Measurements from ENCODE around the gene PODXL2.
"Not testable (repeated sequence)": the region's sequence is repeated elsewhere in the genome, so short reads cannot be mapped to it uniquely, and the experiment has no call there.

The PODXL2 gene

GRCh38 chr3:127654374-127654773 is 25.4 kb downstream of the PODXL2 start:
- DNase-seq (ENCODE audit: low read depth in 1 of 2, low spot score in 1 of 2): no peak

- DNase-seq (ENCODE audit: low read depth in 1 of 2, low spot score in 1 of 2): not testable (repeated sequence)
These were observed 26.0 kb downstream of the PODXL2 start for GRCh38 chr3:127654993-127655392.

- no peak for DNase-seq (ENCODE audit: low read depth in 1 of 2, low spot score in 1 of 2)
These were observed 26.7 kb downstream of the PODXL2 start for GRCh38 chr3:127655641-127656040.

GRCh38 chr3:127656906-127657305 is 27.9 kb downstream of the PODXL2 start:
- DNase-seq (ENCODE audit: low read depth in 1 of 2, low spot score in 1 of 2): no peak

- DNase-seq (ENCODE audit: low read depth in 1 of 2, low spot score in 1 of 2): no peak
These were observed 29.2 kb downstream of the PODXL2 start for GRCh38 chr3:127658234-127658633.

GRCh38 chr3:127660621-127661251 is 31.8 kb downstream of the PODXL2 start:
- DNase-seq (ENCODE audit: low read depth in 1 of 2, low spot score in 1 of 2): no peak

GRCh38 chr3:127661600-127661999 is 32.6 kb downstream of the PODXL2 start:
- no peak for DNase-seq (ENCODE audit: low read depth in 1 of 2, low spot score in 1 of 2)

- DNase-seq (ENCODE audit: low read depth in 1 of 2, low spot score in 1 of 2): no peak
These were observed 33.0 kb downstream of the PODXL2 start for GRCh38 chr3:127662001-127662469.

- DNase-seq (ENCODE audit: low read depth in 1 of 2, low spot score in 1 of 2): no peak
These were observed 34.2 kb downstream of the PODXL2 start for GRCh38 chr3:127663151-127663550.

GRCh38 chr3:127665165-127665564 is 36.2 kb downstream of the PODXL2 start:
- DNase-seq (ENCODE audit: low read depth in 1 of 2, low spot score in 1 of 2): no peak

GRCh38 chr3:127665586-127665985 is 36.6 kb downstream of the PODXL2 start:
- DNase-seq (ENCODE audit: low read depth in 1 of 2, low spot score in 1 of 2): no peak

- no peak for DNase-seq (ENCODE audit: low read depth in 1 of 2, low spot score in 1 of 2)
These were observed 37.7 kb downstream of the PODXL2 start for GRCh38 chr3:127666676-127667075.

GRCh38 chr3:127667119-127667681 is 38.2 kb downstream of the PODXL2 start:
- DNase-seq (ENCODE audit: low read depth in 1 of 2, low spot score in 1 of 2): no peak

- DNase-seq (ENCODE audit: low read depth in 1 of 2, low spot score in 1 of 2): no peak
These were observed 39.9 kb downstream of the PODXL2 start for GRCh38 chr3:127668906-127669305.

- DNase-seq (ENCODE audit: low read depth in 1 of 2, low spot score in 1 of 2): no peak
These were observed 40.7 kb downstream of the PODXL2 start for GRCh38 chr3:127669541-127670228.

- DNase-seq (ENCODE audit: low read depth in 1 of 2, low spot score in 1 of 2): no peak
These were observed 41.2 kb downstream of the PODXL2 start for GRCh38 chr3:127670229-127670559.

GRCh38 chr3:127670761-127671522 is 42.0 kb downstream of the PODXL2 start:
- DNase-seq (ENCODE audit: low read depth in 1 of 2, low spot score in 1 of 2): no peak

- no peak for DNase-seq (ENCODE audit: low read depth in 1 of 2, low spot score in 1 of 2)
These were observed 42.8 kb downstream of the PODXL2 start for GRCh38 chr3:127671523-127672428.

- peak; percentile 73 to 84 for DNase-seq (ENCODE audit: low read depth in 1 of 2, low spot score in 1 of 2)
These were observed 43.6 kb downstream of the PODXL2 start, which contains the start of gene ABTB1 for GRCh38 chr3:127672429-127673190. TSS of gene ABTB1 (plus strand) at chr3:127672952. CDS start at chr3:127673026, 74 bp downstream.
